Measurements from ENCODE around the gene SLC6A17.

The SLC6A17 gene

DNA sequence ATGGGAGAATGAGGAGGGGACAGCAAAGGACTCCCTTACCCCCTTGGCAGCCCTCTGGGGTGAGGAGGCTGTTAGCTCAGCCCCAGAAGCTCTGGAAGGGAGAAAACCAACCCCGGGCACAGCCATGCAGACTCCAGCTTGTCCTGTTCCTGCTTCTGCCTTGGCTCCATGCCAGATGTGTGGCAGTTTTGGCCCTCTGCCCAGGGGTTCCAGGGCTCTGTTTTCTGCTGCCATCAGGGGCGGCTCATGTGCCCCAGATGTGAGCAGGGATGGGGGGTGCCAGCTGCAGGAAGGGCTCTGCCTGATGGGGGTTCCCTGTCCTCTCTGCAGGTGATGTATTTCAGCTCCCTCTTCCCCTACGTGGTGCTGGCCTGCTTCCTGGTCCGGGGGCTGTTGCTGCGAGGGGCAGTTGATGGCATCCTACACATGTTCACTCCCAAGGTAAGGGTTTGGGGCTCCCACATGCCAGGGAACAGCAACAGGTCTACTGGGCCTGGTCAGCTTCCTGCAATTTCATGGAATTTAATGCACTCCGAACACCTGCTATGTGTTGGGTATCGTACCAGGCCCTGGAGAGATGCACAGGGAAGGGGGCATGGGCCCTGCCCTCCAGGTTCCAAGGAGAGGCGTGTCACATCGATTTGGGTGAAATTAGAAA, 26.1 kb downstream of the SLC6A17 start:
- DNase-seq: peak; percentile 62

DNA sequence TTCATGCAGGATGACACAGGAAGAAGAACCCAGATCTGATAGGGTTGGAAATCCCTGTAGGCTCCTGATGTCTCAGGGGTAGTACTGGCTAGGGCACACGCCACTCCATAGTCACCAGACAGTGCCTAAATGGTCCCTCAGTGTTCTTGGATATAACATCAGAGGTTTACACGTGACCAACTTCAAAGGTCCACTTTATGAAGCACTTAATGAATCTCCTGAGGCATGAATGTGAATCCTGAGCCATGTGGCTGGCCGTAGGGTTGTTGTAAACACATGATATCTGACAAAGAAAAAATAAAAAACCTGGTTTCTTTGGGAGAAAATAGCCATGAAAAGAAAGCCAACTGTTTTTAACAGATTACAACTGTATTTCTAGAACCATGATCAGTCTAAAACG, 27.5 kb downstream of the SLC6A17 start:
- DNase-seq: no peak

DNA sequence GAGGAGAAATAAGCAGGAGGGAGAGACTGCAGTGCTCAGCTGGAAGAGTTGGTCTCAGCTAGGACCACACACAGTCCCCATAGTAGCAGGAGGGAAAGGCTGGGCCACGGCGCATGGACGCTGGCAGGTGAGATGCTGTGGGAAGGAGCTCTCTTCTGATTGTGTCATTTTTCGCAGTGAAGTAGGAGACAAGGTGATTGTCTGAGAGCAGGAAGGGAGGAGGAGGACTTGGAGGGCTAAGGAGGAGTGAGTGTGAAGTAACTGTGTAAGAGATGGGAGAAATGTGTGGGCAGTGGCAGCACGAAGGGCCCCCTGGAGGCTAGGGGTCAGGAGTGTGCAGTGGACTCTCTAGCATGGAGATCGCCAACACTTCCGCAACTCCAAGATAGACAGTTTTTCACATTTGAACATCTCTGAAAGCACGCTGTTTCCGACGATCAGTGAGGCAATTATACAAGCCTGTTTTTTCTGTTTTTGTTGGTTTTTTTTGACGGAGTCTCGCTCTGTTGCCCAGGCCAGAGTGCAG, 33.4 kb downstream of the SLC6A17 start:
- no peak for DNase-seq

DNA sequence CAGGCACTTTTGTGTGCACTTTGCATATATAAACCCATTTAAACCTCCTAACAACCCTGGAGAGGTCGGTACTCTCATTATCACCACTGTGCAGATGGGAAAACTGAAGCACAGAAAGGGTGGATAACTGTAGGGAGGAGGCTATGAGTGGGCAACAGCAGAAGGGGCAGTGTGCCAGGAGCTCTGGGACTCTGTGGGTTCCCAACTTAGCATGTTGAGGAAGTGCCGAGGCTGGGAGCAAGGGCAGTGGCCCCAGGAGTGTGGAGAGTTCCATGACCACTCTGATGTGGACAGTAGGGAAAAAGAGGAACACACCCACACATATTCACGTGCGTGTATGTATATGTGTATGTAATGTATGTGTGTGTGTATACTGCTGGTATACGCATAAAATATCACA, 34.2 kb downstream of the SLC6A17 start:
- DNase-seq: no peak

DNA sequence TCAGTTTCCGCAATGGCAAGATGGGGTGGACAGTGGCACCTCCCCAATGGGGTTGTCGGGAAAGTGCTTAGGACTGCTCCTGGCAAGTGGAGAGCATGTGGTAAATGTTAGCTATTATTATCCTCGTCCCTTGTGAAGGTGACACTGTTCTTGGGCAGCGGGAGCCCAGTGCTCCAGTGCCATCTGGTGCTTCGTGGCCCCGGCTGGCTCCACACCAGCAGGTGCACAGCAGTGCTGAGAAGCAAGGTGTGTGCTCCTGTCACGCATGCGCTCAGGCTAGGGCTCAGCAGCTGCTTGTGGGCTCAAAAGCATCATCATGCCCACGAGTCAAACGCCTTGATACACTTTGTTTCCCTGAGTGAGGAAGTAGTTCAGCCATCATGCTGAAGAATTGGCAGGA, 34.9 kb downstream of the SLC6A17 start:
- peak; percentile 94 for DNase-seq

DNA sequence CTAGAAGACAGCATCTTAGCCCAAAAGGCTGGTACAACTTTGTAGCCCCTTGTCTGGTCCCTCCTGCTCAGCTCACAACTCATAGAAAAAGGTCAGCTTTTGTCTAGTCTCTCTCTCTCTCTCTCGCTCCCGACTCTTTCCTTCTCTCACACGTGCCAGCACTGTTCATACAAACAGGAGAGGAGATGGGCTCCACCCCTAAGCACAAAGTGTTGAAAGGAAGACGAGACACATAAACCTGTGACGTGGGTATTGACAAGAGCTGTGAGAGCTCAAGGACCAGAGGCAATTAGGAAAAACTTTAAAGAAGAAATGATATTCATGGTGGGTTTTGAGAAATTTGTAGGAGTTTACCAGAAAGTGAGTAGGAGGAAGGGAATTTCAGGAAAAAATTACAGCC, 36.3 kb downstream of the SLC6A17 start:
- peak; percentile 75 for DNase-seq

DNA sequence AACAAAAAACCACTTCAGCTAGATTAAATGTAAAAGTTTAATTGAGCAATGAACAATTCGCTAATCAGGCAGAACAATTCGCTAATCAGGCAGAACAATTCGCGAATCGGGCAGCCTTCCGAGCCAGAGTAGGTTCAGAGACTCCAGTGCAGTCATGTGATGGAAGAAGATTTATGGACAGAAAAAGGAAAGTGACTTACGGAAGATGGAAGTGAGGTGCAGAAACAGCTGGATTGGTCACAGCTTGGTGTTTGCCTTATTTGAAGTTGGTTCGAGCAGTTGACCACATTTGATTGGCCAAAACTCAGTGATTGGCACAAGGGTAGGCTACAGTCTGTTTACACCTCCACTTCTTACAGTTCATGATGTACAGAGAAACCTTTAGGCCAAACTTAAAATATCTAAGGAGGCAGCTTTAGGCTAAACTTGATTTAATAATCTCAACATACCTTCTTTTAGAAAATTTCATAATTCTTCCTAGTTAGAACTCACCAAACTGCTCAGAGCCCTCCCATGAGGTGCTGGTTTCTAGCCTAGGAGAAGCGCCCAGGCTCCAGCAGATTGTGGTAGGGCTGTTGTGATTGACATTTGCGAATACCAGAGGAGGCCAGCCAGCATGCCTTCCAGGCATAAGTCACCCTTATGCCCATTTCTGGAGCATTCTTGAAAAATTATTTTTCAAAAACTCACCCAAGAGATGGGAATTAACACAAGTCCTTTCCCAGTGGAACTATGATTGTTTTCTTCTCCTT, 37.0 kb downstream of the SLC6A17 start:
- no peak for DNase-seq

DNA sequence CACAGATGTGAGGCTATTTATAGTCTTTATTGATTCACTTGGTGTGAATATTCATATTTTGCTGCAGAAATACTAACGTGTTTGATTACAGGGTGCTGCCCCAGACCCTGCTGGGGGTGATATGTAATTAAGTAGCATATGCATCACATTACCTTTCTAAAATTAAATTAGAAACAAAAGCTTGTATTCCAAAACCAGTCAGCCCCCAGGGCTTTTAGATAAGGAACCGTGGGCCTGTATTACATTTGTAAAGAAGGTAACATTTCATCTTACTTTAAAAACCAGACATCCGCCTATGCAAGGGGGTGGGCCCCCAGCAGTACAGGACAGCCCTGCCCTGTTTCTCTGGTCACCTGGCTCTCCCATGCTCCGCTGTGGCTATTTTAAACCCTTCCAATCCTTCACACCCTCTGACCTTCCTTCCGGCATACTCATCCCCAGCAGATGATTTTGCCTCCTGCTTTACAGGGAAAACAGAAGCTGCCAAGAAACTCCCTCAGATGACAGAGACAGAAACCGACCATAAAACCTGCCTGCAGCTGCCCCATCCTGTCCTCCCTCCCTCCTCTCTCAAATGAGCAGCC, 37.8 kb downstream of the SLC6A17 start:
- no peak for DNase-seq

DNA sequence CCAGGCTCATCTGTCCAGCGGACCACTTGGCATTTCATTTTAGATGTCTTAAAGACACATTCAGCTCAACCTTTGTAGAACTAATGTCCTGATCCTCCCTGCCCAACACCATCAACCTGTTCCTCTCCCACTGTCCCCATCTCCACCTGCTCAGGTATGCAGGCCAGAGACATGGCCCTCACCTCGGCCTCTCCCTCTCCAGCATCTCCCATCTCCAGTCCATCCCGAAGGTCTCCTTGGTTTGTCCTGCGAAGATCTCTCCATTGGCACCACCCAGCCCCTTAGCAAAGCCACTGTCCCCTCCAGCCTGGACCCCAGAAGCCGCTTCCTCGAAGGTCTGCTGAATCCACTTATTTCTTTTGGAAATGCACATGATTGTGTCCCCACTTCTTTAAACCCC, 38.9 kb downstream of the SLC6A17 start:
- no peak for DNase-seq

DNA sequence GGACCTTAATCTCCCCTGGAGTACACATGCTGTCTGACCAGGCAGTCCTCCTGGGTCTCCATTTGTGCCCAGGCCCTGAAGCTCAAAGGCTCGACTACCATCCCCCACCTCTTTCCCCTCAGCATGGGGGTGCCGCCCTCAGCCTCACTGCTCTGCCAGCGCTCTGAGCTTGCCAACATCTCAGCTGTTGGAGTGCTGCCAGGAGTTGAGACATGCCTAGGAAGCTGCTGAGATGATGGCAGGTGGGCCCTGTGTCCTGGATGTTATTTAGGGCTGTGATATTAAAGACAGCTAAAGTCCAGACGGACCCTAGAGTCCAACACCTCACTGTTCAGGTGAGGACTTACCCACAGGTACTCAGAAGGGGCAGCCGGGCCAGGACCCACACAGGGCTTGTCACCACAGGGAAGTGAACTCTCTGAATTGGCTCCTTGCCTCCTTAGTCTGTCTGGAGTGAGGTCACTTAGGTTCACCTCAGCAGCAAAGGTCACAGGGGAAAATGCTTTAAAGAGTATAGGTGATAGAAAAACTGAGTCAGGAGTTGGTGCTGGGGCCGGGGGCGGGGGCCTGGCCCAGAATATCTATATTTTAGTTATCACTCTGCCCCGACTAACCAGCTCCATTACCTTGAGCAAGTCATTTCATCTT, 40.1 kb downstream of the SLC6A17 start:
- peak; percentile 42 for DNase-seq

DNA sequence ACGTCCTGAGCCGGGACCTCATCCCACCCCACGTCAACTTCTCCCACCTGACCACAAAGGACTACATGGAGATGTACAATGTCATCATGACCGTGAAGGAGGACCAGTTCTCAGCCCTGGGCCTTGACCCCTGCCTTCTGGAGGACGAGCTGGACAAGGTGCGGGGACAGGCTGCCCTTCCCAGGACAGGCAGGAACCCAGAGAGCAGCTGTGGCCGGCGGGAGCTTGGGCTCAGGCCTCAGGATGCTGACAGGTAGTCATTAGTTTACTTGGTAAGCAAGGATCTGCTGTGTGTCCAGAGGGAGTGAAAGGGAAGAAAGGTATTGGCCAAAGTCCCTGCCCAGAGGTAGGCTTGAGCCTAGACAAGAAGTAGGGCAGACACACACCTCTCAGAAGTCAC, 42.2 kb downstream of the SLC6A17 start:
- no peak for DNase-seq

DNA sequence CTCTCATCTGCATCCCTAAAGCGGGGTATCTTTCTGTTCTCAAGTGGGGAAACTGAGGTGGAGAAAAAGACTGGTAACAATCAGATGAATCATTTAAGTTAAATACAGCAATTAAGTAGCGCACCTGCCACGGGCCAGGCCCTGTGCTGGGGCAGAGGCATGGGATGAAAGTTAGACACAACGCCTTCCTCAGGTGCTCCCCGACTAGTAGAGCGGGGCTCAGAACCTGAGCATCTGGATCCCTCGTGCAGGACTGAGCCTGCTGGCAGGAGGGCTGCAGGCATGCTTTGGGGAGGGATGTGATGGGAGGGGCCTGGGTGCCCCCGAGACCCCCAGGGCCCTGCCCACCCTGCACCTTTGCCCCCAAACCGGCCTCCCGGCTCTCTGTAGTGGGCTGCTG, 44.9 kb downstream of the SLC6A17 start:
- no peak for DNase-seq

DNA sequence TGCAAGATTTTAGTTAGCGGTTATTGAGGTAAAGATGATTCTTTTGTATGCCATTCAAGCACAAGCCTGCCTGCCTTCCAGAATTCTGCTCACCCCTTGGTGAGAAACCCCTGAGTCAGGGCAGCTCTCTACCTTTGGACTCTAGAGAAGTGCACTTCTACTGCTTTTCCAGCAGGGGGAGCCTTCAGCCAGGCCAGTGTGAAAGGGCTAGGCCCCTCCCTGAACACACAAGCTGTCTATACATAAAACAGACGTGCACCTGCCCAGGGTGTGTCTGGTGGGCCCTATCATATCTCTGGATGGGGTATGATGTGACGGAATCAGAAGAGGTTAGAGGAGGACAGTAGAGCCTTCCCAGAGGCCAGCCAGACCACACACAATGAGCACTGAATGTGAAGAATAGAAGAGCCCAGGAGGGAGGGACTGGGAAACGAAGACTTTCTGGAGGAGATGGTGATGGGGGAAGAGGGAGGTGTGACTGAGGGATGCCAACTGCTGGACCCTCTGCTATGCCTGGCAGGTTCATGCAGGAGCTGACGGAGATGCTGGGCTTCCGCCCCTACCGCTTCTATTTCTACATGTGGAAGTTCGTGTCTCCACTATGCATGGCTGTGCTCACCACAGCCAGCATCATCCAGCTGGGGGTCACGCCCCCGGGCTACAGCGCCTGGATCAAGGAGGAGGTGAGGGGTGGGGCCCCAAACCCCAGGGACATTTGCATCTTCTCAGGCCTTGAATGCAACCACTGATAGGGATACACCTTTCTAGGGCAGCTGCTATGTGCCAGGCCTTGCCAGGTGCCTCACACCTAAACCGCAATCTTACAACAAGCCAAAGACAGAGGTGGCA, 46.8 kb downstream of the SLC6A17 start:
- DNase-seq: peak; percentile 47

DNA sequence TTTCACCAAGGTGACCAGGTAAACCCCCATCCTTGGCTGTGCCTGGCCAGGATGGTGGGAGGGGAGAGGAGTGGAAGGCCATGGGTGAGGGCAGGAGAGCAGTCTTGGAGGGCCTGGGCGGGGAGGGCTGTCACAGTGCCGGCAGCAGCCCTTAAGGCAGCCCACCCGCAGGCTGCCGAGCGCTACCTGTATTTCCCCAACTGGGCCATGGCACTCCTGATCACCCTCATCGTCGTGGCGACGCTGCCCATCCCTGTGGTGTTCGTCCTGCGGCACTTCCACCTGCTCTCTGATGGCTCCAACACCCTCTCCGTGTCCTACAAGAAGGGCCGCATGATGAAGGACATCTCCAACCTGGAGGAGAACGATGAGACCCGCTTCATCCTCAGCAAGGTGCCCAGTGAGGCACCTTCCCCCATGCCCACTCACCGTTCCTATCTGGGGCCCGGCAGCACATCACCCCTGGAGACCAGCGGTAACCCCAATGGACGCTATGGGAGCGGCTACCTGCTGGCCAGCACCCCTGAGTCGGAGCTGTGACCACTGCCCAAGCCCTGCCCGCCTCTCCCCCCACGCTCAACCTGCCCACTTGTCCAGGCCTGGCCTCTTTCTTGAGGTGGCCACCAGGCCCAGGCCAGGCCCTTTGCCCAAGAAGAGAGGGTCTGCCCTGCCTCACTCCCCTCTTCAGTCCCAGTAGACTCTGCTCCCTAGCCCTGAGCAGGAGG, 47.8 kb downstream of the SLC6A17 start:
- DNase-seq: no peak

DNA sequence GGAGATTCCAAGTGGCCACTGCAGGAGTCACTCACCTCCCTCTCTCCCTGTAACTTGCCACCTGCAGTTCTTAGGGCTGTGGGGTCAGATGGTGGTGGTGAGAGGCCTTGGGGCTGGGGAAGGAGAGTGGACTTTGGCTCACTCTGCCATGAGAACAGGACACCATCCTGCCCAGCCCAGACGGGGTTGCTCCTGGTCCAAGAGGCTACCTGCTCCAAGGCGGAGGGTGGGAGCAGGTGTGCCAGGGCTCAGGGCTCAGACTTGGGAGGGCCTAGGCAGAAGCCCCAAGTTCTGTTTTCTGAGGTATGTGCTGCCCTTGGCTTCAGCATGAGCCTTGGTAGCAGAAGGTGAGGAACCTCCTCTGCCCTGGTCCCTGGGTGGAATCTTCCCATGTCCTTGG, 48.5 kb downstream of the SLC6A17 start:
- DNase-seq: no peak

DNA sequence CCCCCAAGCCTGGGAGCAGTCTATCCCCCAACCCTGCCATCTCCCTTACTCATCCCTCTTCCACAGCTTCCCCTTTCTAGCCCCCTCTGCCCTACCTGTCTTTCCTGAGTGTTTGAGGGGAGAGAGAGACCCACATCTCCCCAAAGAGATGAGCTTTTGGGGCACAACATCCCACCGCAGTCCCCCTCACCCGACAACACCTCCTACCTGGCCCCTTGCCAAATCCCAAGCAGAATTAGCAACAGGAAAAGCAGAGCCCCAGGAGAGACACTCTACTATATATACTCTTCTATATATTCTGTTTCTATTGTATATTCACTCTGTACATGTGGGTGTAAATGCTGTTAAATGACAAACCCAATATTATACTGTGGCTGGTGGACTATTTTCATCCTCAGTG, 49.9 kb downstream of the SLC6A17 start:
- no peak for DNase-seq

DNA sequence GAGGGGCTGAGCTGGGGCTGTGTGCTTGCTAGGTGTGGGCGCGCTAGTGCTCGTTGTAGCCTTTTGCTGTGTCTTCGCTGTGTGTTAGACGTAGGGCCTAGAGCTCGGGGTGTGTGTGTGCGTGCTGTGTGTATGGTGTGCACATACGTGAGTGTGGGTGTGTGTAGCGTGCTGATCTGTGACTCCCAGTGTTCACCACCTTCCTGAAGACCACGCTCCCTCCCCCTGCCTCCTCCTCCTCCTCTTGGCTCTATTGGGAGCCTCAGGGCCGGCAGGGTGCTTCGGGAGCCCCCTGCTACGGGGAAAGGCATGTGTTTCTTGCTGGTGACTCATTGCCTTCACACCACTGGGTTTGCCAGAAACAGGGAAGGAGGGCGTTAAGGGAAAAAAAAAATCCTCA, 50.4 kb downstream of the SLC6A17 start:
- no peak for DNase-seq

DNA sequence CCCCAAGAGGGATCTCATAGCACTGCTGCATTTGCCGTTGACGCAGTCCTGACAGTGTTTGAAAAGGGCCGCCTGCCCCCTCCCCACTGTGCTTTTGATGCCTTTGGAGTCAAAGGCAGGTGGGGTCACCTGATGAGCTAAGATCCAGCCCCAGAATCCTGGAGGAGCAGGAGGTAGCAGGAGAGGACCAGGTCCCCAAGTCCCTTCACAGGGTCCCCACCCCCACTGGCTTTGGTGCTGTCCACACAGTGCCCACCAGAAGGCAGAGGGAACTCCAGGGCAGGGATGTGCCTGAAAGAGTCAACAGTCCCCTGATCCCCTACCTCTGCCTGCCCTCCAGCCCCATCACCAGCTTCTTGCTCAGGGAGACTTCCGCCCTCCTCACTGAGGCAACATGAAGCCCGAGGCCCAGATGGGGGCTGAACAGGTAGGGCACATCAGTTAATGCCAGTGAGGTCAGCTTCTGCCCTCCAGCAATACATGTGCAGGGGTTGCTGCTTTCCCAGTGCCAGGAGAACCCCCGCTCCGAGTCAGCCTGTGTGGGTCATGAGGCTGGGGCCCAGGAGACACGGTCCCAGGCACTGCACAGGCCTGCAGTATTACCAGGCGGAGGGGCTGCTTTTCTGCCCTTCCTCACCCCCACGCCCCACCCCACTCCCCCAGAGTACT, 51.0 kb downstream of the SLC6A17 start:
- DNase-seq: no peak

DNA sequence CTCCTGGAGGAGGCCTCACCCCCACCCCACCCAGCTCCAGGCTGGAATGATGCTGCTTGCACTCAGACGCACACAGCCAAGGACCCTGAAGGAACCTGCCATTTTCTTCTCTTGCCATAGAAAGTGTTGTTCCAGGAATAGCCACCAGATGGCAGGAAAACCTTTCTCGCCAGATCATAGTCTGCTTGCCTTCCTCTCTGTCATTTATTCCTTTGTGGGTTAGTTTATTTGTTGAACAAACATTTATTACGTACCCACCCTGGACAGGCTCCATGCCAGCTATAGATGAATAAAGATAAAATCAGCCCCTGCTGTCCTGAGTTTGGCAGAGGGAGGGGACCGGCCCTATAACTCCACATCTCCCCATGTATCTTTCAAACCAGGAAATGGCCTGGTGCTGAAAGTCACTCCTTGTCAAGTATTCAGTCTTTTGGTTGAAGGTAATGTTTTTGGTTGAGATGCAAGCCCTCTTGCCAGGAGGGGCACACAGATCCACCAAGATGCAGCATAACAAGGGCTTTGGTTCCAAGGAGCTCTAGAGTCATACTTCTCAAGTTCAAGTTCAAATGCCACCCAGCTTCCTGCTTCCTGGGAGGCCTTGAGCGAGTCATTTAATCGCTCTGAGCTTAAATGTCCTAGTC, 52.8 kb downstream of the SLC6A17 start:
- peak; percentile 16 for DNase-seq

DNA sequence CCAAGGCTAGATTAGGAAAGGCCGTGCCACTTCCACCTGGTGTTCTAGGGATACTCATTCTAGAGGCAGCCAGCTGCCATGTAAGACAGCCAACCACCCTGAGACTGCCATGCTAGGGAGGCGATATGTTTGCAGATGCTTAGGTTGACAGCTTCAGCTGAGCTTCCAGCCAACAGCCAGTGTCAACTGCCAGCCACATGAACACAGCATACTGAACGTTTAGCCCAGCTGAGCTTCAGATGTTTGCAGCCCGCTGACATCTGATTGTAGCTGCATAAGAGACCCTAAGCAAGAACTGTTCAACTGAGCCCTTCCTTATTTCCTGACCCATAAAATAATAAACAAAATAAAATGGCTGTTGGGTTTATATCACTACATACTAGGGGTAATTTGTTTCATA, 54.9 kb downstream of the SLC6A17 start:
- DNase-seq: no peak

DNA sequence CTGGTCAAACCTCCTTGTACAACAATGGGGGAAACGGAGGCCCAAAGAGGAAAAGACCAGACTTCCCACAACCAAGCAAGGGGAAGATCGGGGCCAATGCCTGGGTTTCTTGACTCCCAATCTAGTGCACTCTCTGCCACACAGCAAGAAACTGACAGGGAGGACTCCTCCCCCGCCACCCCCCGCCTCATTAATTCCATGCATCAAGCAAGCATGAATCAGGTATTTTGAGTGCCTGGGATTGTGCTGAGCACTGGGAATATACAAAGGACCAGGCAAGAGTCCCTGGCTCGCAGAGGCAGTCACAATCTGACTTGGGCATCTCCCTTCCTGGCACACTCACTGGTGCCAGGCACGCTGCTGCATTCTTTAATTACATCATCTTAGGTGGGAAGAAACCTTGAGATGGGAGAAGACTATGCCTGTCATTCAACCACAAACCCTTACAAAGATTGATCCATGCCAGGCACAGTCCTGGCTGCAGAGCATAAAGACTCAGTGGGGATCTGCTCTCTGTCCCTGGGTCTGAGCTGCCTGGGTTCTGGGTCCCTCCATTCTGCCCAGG, 55.4 kb downstream of the SLC6A17 start:
- no peak for DNase-seq

Data from NCI-H510A (cell line).